Measurements from ENCODE around the gene MAD1L1. TPM values are rescaled to one million over a fixed set of nuclear protein-coding genes. Genes with fewer than 3 reads are reported as not detected.

Gene MAD1L1
- total RNA-seq, 1 donor from 2014 or later = 48.4 TPM

DNA sequence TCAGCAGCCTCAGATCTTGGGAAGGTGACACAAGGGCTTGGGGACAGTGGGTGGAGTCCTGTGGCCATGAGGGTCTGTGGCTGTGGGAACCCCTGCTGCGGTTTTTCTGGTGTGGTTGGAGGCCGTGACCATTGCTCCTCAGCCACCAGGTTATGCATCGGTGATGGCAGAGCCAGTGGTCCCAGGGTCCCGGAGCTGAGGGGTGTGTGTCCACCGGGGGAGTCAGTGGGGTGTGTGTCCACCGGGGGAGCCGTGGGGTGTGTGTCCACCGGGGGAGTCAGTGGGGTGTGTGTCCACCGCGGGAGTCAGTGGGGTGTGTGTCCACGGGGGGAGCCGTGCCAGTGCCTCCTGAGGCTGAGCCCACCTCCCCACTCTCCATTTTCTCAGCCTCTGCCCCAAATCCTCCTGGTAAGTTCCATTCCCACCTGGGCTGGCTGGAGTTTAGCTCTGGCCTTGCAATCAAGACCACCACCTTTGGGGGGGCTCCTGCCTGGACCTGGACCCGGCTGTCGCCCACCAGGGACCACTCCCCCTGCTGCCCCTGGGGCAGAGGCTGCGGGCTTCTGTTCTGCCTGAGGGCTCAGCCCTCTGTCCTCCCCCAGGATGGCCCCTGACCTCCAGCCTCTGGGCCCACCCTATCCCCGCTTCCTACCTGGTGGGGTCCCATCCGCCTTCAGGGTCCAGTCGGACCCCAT is 419.2 kb downstream of the MAD1L1 start:
- intact Hi-C loops (cut with DNase I) = no loop called here
- no peak for ATAC-seq
- Histone ChIP-seq H3K36me3 (no peaks in the 10 kb centered on the region), H3K4me1 (no peaks in the 10 kb centered on the region), H3K27me3 (no peaks in the 10 kb centered on the region), H3K9me3 (no peaks in the 10 kb centered on the region), H3K27ac (no peak overlapping the region), H3K4me3 (no peak overlapping the region)
- TF ChIP-seq, protein P1, sequence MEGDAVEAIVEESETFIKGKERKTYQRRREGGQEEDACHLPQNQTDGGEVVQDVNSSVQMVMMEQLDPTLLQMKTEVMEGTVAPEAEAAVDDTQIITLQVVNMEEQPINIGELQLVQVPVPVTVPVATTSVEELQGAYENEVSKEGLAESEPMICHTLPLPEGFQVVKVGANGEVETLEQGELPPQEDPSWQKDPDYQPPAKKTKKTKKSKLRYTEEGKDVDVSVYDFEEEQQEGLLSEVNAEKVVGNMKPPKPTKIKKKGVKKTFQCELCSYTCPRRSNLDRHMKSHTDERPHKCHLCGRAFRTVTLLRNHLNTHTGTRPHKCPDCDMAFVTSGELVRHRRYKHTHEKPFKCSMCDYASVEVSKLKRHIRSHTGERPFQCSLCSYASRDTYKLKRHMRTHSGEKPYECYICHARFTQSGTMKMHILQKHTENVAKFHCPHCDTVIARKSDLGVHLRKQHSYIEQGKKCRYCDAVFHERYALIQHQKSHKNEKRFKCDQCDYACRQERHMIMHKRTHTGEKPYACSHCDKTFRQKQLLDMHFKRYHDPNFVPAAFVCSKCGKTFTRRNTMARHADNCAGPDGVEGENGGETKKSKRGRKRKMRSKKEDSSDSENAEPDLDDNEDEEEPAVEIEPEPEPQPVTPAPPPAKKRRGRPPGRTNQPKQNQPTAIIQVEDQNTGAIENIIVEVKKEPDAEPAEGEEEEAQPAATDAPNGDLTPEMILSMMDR (IDR thresholded peaks at IDR 0.05) = no peak
- DNase-seq = peak; percentile 55

DNA sequence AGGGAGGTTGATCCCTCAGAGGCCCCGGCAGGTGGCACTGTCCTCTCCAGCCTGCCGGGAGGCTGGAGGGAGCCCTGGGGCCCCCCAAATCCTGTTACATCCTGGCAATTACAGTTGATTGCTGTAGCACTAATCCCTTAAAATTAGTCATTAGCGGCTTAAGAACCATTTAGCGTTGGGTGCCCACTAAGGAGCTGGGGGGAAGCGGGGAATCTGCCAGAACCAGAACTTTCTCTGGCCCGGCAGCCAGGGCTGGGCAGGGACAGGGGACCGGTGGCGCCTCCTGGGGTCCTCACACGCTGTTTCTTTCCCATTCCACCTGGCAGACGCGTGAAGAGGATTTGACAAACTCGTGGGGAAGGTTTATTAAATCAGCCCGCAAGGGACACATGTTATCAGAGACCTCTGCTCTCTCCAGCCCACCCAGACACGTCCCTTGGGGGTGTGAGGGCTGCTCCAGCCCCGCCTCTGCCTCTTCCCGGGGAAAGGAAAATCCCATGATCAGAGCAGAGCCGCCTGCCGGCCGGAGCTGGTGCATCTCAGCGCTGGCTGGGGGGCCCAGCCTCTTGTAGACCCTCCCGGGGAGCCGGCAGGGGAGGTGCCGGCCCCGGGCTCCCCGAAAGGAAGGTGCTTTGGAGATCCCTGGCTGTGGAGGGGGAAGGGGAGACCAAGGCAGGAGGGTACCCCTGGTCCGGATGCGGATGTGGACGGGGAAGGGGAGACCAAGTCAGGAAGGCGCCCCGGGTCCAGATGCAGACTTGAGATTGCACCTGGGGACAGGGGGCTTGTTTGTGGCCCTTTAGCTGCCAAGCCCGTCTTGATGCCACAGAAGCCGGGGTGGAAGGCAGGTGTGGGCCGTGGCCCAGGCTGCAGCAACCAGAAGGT is 420.0 kb downstream of the MAD1L1 start:
- ATAC-seq = peak; percentile 21

DNA sequence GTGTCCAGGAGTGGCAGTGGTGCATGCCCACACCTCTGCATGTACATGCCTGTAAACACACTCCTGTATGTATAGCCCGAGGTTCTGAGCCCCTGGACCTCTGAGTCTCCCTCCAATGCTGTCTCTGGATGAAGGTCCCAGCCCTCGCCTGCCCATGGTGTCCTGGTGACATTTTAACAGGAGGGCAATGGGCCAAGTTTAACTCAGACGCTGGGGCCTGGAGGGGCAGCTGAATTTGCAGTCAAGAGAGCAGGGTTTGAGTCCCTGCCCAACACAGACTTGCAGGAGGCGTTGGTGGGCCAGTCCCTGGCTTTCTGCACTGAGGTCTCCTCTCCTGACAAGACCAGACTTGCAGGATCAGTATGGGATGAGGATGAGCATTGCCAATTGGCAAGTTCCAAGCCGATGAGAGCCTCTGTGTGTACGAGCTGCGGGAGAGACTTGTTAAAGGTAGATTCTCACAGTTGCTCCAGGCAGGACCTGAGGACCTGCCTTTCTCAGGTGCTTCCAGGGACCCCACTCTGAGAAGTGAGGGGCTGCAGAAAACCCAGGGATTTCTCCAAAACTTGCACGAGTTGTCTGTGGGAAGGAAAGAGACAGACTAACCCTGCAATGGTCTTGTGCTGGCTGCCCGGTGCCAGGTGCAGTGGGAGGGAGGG is 420.8 kb downstream of the MAD1L1 start:
- TF ChIP-seq, protein P1 (IDR thresholded peaks at IDR 0.05) = no peak
- no peaks in the 10 kb centered on the region for H3K27me3 ChIP-seq
- DNase-seq (peak; percentile 51), ATAC-seq (no peak)
- intact Hi-C loops (cut with DNase I) = no loop called here
- H3K4me3 ChIP-seq = no peak overlapping the region
- H3K9me3 ChIP-seq = no peaks in the 10 kb centered on the region
- no peaks in the 10 kb centered on the region for H3K4me1 ChIP-seq
- no peak overlapping the region for H3K27ac ChIP-seq
- H3K36me3 ChIP-seq = no peaks in the 10 kb centered on the region

More for the DNA sequence above, 420.0 kb downstream of the MAD1L1 start:
- Histone ChIP-seq H3K27me3 (no peaks in the 10 kb centered on the region), H3K9me3 (no peaks in the 10 kb centered on the region), H3K27ac (no peak overlapping the region), H3K4me3 (no peak overlapping the region), H3K4me1 (no peaks in the 10 kb centered on the region), H3K36me3 (no peaks in the 10 kb centered on the region)
- TF ChIP-seq, protein P1 (IDR thresholded peaks at IDR 0.05) = peak; percentile 39
- DNase-seq = peak; percentile 59
- intact Hi-C loops (cut with DNase I) = no loop called here

DNA sequence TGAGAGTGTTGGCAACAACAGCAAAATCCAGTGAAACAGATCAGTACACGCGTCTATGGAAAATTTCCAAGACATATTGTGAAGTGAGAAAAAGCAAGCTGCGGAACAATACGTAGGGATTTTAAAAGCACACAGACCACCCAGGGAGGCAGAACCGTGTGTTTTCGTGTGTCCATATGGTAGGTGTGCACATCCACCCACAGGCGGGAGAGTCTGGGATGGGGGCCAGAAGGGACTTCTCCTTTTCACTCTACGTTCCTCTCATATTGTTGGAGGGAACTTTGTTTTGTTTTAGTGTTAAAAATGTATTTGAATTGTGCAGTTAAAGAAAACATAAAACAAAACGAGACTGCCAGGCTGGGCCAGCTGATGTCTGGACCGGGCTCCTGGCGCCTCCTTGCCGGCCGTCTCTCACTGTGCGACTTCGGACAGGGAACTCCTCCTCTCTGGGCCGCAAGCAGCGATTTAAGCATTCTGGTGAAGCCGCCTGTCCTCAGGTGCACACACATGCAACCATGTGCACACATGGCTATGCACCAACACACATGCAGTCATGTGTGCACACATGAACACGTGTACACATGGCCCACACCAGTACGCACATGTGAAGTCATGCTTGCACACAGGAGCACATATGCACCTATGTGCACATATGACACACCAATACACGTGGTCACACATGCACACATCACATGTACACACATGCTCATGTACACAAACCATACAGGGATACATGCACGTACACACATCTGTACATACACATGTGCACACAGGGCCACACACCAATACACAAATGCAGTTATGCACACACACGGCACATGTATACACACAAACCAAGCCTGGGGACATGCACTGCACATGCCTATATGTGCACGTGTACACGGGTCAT is 421.5 kb downstream of the MAD1L1 start:
- Histone ChIP-seq H3K27ac (no peak overlapping the region), H3K4me1 (no peaks in the 10 kb centered on the region), H3K27me3 (no peaks in the 10 kb centered on the region), H3K36me3 (no peaks in the 10 kb centered on the region), H3K4me3 (no peak overlapping the region), H3K9me3 (no peaks in the 10 kb centered on the region)
- intact Hi-C loops (cut with DNase I) = no loop called here
- ATAC-seq (no peak), DNase-seq (peak; percentile 39)
- TF ChIP-seq, protein P1 (IDR thresholded peaks at IDR 0.05) = no peak

DNA sequence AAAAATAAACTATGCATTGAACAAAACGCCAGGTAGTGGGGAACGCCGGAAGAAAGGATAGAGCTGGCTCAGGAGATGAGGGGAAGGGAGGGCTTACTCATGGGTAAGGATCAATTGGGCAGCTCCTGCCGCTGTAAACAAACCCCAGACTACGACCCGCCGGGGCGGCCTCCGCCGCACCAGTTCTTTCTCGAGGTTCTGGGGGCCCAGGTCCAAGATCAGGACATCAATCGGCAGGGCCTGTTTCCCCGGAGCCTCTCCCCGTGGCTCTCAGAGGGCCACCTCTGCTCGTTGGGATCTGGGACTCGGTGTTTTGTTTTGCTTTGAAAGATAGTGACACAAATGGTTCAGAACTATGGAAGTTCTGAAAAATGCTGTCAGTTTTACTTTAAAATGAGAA is 422.2 kb downstream of the MAD1L1 start:
- DNase-seq (peak; percentile 25), ATAC-seq (no peak)
- Histone ChIP-seq H3K4me1 (no peaks in the 10 kb centered on the region), H3K27me3 (no peaks in the 10 kb centered on the region), H3K9me3 (no peaks in the 10 kb centered on the region), H3K36me3 (no peaks in the 10 kb centered on the region), H3K27ac (no peak overlapping the region), H3K4me3 (no peak overlapping the region)
- intact Hi-C loops (cut with DNase I) = no loop called here
- TF ChIP-seq, protein P1 (IDR thresholded peaks at IDR 0.05) = no peak

Data from upper lobe of right lung (tissue), 1 donor.